Activated CD8-positive, alpha-beta memory T cell treated with anti-CD3 and anti-CD28 coated beads, Interleukin-2, amount 50 U/mL, for 24 hours (primary cell): ENCODE data around the gene SPOP.
"Not testable (repeated sequence)": the region's sequence is repeated elsewhere in the genome, so short reads cannot be mapped to it uniquely, and the experiment has no call there.

Experiments used
- DNase-seq: peaks from one replicate; pipeline ENCODE4 v3.0.0-alpha.2; 2020; ENCODE audit errors: extremely low read depth

The SPOP gene

GRCh38 chr17:49572806-49573420, 105.0 kb downstream of the SPOP start:
- DNase-seq: no peak

DNA sequence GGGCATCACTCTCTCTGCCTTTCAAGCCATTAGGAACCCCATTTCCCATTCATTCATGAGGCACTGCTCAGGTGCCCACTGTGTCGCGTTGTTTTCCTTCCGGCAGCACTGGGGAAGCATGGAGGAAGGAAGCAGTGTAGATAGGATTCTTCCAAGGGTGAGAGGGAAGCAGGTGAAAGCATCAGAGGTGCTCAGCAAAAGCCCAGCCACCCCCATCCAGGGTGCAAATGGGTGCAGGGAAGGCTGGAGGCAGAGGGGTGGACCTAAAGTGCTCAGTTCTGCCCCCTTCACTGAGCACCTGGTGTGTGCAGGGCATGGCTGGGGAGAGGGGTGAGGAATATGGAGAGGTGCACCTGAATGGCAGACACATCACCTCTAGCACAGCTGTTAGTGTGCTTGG, 105.7 kb downstream of the SPOP start:
- DNase-seq: no peak

DNA sequence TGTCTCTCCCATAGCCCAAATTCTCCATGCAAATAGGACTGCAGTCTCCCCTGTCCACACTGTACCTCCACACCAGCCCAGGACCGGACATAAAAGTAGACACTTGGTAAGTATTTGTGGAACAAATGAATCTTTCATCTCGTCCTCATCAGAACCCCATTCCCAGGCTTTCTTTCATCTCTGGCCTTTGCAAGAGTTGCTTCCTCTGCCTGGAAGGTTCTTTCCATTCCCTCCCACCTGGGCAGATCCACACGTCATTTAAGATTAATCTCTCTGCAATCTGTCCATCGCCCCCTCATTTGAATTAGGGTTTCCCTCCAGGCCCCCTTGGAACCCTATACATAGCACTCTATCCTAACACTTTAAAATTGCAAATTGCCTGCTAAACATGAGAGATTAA, 106.1 kb downstream of the SPOP start:
- DNase-seq: no peak

DNA sequence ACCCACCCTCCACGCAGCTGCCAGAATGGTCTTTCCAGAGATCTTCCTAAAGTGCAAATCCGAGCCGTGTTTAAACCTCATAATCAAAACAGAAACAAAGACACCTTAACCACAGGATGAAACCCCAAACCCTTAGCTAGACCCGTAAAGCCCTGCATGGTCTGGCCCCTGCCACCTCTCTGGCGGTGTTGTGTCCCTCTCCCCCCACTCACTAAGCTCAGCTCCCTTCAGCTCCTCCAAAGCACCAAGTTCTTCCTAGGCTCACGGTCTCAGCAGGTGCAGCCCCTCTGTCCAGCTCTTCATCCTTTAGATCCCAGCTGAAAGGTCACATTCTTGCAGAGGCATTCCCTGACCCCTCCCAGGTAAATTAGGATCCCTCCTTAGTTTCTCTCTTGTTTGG, 106.6 kb downstream of the SPOP start:
- no peak for DNase-seq

DNA sequence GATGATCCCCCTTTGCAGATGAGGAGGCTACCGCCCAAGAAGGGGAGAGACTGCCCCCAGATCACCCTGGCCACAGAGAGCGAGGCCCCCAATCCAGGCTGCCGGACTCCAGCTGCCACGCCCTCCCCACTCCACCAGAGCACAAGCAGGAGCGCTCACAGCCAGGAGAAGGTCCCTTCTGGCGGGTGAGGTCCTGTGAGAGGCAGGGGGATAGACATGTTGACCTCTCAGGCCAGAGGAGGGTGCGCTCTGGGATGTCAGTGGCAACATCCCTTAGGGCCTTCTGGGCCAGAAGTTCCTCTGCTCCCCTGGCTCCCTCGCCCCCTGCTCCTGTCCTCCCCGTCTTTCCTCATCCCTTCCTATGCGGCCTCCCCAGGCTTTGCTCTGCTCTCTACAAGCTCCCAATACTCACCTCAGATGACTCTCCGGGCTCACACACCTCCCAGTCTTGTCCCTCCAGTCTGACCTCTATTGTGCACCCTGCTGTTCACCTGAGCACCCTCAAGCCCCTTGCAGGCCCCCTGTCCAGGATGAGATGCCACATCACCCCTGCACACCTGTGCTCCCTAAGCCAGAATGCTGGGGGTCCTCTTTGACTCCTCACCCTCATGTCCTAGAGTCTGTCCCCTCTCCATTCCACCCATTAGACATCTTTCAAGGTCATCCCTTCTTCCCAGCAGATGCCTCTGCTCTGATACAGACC, 107.2 kb downstream of the SPOP start:
- DNase-seq: no peak

DNA sequence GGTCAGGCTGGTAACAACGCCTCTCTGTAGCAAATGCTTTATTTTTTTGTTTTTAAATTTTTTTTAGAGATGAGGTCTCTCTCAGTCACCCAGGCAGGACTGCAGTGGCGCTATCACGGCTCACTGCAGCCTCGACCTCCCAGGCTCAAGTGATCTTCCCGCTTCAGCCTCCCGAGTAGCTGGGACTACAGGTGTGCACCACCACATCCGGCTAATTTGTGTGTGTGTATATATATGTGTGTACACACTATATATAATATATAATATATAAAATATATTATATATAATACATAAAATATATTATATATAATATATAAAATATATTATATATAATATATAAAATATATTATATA, 109.2 kb downstream of the SPOP start:
- DNase-seq: not testable (repeated sequence)

DNA sequence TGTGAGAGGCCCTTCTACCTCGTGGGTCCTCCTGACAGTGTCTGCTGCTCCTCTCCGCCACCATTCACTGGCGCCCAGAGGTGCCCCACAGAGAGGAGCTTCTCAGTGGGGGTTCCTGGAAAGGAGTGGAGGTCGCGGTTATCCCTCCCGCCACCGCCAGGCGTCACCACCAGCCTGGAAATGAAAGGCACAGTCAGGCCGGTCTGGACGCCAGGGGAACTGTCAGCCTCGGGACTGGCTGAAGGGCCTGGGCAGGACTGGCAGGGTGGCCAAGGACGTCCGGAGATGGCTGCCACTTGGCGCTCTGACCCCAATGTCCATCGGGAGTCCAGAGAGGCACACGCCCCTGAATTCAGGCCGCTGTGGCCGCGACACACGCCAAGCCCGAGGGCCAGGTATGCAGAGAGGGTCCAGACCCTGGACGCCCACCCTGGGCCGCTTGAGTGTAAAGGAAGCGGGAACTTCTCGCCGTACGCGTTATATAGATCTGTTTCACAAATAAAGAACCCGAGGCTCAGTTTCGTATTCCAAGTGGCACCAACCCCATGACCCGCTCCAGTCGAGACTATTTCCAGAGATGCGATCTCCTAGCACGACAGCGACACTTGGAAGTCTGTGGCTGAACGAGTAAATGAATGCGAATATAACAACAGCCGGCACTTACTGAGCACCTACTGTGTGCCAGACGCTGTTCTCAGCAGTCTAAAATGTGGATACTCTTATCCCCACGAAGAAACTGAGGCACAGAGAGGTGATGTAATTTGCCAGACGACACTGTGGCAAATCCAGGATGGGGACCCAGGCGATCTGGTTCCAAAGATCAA, 109.8 kb downstream of the SPOP start:
- peak; percentile 68 for DNase-seq

DNA sequence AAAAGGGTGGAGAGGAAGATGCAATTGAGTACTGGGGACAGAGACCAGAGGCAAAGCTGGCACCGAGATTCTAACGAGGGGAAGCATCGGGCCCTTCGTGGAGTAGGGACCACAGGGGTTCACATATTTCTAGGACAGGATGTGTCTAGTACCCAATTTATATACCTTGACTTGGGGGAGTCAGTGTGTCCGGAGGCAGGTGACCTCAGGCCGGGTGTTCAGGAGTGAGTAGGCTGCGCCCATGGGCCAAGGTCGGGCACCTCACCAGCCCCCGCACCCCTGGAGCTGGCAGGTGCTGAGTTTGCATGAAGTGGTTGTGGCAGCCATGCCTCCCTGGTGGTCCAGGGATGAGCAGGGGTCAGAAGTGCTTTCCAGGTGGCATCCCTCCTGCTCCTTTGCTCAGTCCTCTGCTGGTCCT, 110.8 kb downstream of the SPOP start:
- DNase-seq: no peak

- DNase-seq: no peak
Observed at GRCh38 chr17:49566668-49567071, 111.2 kb downstream of the SPOP start.

GRCh38 chr17:49565948-49566491, 111.9 kb downstream of the SPOP start:
- no peak for DNase-seq

GRCh38 chr17:49564638-49565037, 113.3 kb downstream of the SPOP start:
- DNase-seq: no peak

GRCh38 chr17:49557312-49558024, 120.4 kb downstream of the SPOP start:
- DNase-seq: no peak

DNA sequence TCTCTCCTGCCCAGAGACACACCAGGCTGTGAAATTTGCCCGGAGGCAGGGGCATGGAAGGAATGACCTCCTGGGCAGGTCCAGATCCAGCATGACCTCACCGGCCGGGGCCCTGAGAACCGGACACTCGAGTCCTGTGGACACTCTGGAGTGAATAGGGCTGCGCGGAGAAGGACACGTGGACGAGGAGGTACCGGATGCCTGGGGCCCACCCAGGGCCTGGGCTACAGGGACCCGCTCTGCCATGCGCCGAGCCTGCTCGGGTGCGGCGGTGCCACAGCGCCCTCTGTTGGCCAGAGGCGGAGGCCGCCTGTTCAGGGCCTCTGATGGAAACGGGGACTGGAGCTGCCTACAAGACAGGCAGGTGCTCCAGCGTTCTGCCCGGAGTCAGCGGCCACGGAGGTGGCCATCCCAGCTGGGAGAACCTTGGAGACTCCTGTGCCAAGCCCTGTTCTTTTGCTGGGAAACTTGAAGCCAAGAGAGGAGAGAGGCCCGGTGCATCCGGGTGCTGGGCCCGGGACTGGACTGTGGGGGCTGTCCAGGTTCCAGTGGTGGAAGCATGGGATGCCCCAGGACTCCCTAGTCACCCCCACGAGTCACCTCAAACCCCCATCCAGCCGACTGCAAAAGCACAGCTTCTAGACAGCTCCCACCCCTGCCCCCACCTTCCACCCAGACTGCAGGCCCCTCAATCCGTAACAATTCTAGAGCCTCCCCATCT, 121.5 kb downstream of the SPOP start:
- peak; percentile 63 for DNase-seq

GRCh38 chr17:49555495-49556222, 122.2 kb downstream of the SPOP start:
- DNase-seq: no peak

DNA sequence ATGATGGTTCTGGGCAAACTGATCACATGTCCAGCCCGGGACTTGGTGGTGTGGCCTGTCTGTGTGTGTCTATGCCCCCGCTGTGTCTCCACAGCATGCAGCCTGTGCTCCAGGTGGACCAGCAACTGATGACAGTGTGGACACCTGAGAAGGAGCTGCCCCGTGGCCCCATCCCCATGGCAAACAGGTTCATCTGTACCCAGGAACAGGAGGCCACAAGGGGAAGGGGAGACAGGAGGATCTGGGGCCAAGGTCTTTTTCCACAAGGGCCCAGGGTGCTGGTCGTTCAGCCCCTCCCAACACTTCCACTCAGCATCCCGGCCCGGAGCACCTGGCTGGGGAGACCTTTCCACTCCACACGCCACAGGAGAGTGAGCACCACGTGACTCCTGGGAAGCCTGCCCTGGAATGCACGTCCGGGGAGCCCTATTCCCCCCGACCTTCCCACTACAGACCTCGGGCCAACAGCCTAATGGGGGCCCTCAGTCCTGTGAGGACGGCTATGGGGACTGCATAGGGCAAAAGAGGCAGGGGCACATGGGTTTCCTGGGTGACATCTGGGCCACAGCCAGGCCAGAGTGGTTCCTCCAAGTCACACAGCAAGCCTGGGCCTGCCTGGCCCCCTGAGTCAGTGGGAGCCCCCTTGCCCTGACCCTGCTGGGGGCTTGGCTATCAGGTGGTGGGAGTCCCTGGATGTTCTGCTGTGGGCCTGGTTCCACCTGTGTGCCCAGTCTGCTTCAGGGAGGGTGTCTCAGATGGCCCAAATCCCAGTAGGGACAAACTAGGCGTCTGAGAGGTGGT, 123.0 kb downstream of the SPOP start:
- DNase-seq: no peak

DNA sequence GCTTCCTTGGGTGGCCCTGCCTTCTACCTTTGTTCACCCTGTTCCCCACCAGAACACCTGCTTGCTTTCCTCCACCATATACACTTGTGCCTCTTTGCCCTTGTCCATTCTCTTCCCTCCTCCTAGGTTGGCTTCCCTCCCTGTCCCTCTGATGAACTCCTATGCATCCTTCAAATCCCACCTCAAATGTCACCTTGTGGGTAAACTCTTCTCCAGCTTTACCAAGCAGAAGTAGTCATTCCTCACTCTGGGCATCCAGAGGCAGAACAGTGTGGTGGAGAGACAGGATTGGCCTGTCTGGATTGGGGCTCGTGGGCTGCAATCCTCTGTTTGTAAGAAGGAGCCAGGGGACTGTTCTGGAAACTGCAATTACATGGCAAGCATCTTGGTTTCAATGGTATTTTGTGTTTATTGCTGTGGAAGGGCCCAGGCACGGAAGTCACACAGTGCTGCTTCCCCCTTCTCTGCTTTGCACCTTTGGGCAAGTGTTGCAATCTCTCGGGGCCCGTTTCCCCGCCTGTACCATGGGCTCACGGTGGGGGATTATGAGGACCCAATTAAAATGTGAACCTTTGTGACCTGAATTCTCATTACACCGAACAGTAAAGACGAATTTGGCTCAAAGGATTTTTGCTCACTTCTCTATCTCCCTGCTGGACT, 124.1 kb downstream of the SPOP start:
- DNase-seq: no peak

DNA sequence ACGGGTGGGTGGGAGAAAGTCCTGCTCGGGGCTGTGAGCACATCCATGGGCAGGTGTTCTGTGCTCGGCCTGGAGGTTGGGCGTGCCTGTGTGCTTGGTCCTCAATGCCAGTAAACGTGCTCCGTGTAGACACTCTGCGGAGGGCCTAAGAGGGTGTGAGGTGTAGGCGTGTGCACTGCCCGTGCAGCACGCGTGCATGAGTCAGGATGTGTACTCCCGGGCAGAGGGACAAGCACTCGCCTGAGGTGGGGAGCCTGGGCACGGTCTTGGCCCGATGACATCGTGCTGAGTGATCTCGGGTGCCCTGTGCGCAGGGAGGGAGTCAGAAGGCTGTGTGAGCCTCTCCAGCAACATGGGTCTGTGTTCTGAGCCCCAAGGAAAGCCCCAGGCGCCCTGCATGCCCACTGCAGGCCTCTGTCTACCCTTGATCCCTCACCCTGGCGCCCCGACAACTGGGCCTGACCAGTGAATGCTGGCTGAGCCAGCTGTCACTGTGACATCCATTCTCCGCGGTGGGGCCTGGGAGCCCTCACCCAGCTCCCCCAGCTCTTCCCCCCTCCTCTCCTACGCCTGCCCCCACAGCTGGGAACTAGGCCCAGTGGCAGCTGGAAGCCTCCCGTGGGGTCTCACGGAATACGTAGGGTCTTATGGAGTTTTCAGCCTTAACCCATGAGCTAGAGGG, 125.7 kb downstream of the SPOP start:
- DNase-seq: no peak

- no peak for DNase-seq
Observed at GRCh38 chr17:49551221-49552069, 126.5 kb downstream of the SPOP start.
